ENCODE measurements around the gene FAM174B. TPM values are rescaled to one million over a fixed set of nuclear protein-coding genes. Genes with fewer than 3 reads are reported as not detected.

The FAM174B gene
- total RNA-seq, 4 donors from 2014 or later: 6.6 to 16.5 (median 9.7) TPM

DNA sequence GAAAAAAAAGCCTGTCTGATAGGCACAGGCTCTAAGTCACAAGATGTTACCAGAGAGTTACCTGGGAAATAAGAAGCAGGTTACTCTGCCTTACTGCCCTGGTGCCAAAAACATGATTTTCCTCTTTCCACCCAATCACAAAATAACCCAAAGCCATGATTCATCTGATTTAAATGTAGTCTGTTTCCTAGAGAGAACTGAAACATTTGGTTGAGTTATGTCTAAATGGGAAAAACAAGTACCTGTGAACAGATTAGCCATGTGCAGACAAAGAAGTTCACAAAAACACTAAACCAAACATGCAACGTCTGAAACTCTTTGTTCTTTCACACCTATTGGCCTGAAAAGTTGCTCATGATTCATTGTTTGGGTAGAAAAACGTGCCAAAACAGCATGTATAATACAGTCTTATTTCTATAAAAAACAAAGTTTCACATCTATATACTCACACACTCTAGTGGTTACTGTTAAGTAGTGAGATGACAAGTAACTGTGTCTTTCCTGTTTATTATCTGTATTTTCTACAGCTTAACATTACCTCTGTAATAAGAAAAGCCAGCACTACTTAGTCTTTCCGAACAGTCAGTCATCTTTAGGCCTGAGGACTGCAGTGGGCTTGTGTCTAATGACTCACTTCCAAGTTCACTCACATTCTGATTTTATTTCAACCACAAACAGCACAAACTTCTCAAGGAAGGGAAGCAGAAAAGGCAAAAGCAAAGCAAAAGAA lies 30.2 kb downstream of the FAM174B start:
- no peaks in the 10 kb centered on the region for H3K27me3 ChIP-seq
- 46 to 54% methylated on average over 3 of the region's 3 CpGs for WGBS, 2 donors
- no peak overlapping the region for H3K4me3 ChIP-seq
- no peaks in the 10 kb centered on the region for H3K9me3 ChIP-seq
- no peak for TF ChIP-seq POLR2A (IDR thresholded peaks at IDR 0.05)
- TF ChIP-seq EP300 (IDR thresholded peaks at IDR 0.05): no peak
- TF ChIP-seq, protein P1, sequence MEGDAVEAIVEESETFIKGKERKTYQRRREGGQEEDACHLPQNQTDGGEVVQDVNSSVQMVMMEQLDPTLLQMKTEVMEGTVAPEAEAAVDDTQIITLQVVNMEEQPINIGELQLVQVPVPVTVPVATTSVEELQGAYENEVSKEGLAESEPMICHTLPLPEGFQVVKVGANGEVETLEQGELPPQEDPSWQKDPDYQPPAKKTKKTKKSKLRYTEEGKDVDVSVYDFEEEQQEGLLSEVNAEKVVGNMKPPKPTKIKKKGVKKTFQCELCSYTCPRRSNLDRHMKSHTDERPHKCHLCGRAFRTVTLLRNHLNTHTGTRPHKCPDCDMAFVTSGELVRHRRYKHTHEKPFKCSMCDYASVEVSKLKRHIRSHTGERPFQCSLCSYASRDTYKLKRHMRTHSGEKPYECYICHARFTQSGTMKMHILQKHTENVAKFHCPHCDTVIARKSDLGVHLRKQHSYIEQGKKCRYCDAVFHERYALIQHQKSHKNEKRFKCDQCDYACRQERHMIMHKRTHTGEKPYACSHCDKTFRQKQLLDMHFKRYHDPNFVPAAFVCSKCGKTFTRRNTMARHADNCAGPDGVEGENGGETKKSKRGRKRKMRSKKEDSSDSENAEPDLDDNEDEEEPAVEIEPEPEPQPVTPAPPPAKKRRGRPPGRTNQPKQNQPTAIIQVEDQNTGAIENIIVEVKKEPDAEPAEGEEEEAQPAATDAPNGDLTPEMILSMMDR (IDR thresholded peaks at IDR 0.05): no peak
- DNase-seq (ENCODE audit: low spot score in 2 of 2): no peak
- H3K36me3 ChIP-seq: peaks cover 0 to 7% (median 0%) of the 10 kb centered on the region in 3 donors
- peak overlapping the region in 3 of 4 donors; percentile 32 to 84 (median 80) for H3K27ac ChIP-seq
- peaks cover 0 to 20% (median 14%) of the 10 kb centered on the region in 4 donors for H3K4me1 ChIP-seq

DNA sequence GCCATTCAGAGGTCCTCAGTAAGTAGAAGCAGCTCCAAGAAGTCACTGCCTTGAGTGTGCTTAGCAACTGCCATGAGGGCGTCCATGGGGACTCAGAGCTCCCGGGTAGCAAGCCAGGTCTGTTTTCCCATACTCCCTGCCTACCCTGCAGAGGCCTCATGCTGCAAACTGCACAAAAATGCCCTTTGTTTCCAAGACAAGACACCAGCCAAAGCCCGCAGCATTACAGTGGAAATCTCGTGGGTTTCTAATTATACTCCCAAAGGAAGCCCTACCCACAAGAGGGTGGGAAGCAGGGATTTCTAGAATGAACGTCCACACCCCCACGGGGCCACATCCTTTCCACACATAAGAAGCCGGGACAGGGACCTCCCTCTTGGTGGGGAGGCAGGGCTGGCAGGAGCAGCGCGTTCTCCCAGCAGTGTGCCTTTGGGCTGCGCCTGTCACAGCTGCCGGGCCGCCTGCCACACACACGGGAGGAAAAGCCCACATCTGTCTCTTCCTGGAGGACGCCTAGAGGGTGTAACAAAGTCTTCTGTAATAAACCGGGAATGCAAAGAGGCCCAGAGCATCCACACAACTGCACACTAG lies 31.1 kb downstream of the FAM174B start:
- H3K27me3 ChIP-seq: no peaks in the 10 kb centered on the region
- H3K27ac ChIP-seq: peak overlapping the region in 3 of 4 donors; percentile 50 to 84 (median 80)
- peaks cover 0 to 4% (median 0%) of the 10 kb centered on the region in 3 donors for H3K36me3 ChIP-seq
- peak; percentile 25 to 37 for DNase-seq (ENCODE audit: low spot score in 2 of 2)
- H3K4me3 ChIP-seq: no peak overlapping the region
- H3K9me3 ChIP-seq: no peaks in the 10 kb centered on the region
- TF ChIP-seq, protein P1 (IDR thresholded peaks at IDR 0.05): no peak
- TF ChIP-seq POLR2A (IDR thresholded peaks at IDR 0.05) (peak in 1 of 2 donors; percentile 14), EP300 (IDR thresholded peaks at IDR 0.05) (peak; percentile 22 to 53)
- 34 to 45% methylated on average over 13 of the region's 15 CpGs for WGBS, 2 donors
- peaks cover 0 to 28% (median 15%) of the 10 kb centered on the region in 4 donors for H3K4me1 ChIP-seq

DNA sequence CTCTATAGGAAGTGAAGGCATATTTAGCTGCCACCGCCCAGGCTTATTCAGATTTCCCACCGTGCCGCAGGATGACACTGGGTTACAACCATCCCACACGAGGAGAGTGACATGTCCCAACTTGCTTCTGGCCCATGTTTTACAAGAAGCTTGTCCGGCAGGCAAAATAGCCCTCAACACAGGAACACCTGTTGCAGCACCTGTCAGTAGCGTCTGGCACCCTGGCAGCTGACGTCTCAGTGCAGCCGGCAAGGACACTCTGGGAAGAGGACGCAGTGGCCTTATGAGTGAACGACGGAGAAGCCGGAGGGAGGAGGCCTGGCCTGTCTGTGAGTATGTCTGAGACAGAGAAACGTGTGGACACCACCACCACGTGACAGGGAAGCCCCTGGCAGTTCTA lies 32.1 kb downstream of the FAM174B start:
- H3K4me3 ChIP-seq: no peak overlapping the region
- 92 to 94% methylated on average over 12 to 14 of the region's 14 CpGs for WGBS, 2 donors
- H3K27me3 ChIP-seq: no peaks in the 10 kb centered on the region
- DNase-seq (ENCODE audit: low spot score in 2 of 2): no peak
- H3K36me3 ChIP-seq: no peaks in the 10 kb centered on the region
- peak overlapping the region in 1 of 4 donors; percentile 80 for H3K27ac ChIP-seq
- no peaks in the 10 kb centered on the region for H3K9me3 ChIP-seq
- TF ChIP-seq EP300 (IDR thresholded peaks at IDR 0.05) (no peak), POLR2A (IDR thresholded peaks at IDR 0.05) (no peak)
- TF ChIP-seq, protein P1 (IDR thresholded peaks at IDR 0.05): no peak
- peaks cover 0 to 34% (median 15%) of the 10 kb centered on the region in 4 donors for H3K4me1 ChIP-seq

DNA sequence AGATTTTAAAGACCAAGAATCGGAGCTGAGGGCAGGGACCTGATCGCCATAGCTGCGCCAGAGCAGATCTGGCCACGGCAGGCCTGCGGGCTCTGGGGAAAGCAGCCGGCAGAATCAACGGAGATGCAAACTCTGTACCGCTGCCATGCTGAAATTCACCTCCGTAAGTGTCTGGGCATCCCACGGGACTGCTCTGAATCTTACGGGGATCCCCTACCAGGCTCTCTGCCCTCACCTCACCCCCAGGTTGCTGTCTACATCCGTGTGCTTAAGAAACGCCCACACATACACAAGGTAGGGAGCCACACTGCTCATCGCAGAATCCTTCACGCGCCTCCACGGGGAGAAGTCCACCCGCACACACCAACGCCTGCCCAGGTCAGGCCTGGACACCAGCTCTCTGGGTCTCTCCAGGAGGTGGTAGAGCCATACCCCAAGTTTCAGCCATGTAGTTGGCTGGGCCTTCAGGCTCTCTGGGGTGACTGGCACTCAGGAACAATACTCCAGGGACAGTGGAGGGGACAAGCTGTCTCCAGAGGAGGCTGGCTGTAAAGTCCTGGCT lies 33.5 kb downstream of the FAM174B start:
- Histone ChIP-seq H3K36me3 (no peaks in the 10 kb centered on the region), H3K9me3 (no peaks in the 10 kb centered on the region), H3K4me3 (no peak overlapping the region), H3K27ac (no peak overlapping the region), H3K27me3 (no peaks in the 10 kb centered on the region), H3K4me1 (peaks cover 0 to 45% (median 16%) of the 10 kb centered on the region in 4 donors)
- no peak for DNase-seq (ENCODE audit: low spot score in 2 of 2)
- TF ChIP-seq EP300 (IDR thresholded peaks at IDR 0.05): no peak
- TF ChIP-seq POLR2A (IDR thresholded peaks at IDR 0.05): no peak
- TF ChIP-seq, protein P1 (IDR thresholded peaks at IDR 0.05): no peak
- 95 to 96% methylated on average over 19 of the region's 19 CpGs for WGBS, 2 donors

DNA sequence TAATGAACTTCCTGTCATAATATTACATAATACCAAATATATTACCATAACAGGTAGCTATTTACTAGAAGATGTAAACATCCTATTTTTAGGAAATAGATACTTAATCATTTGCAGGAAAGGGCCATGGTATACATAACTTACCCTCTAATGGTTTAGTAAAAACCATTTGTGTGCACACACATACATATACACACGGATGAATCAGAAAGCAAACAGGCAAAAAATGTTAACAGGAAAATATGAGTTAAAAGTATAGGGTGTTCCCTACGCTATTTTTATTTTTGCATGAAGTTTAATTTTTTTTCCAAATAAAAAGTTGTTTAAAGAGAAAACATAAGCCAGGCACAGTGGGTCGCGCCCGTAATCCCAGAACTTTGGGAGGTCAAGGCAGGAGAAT lies 34.6 kb downstream of the FAM174B start:
- Histone ChIP-seq H3K4me1 (peaks cover 0 to 45% (median 16%) of the 10 kb centered on the region in 4 donors), H3K27me3 (no peaks in the 10 kb centered on the region), H3K4me3 (no peak overlapping the region), H3K36me3 (no peaks in the 10 kb centered on the region), H3K9me3 (no peaks in the 10 kb centered on the region), H3K27ac (no peak overlapping the region)
- no peak for DNase-seq (ENCODE audit: low spot score in 2 of 2)
- WGBS, 2 donors: 86 to 90% methylated on average over 5 of the region's 5 CpGs
- TF ChIP-seq POLR2A (IDR thresholded peaks at IDR 0.05) (no peak), EP300 (IDR thresholded peaks at IDR 0.05) (no peak)
- TF ChIP-seq, protein P1 (IDR thresholded peaks at IDR 0.05): no peak

All from tibial nerve (tissue), 4 donors.